ENCODE measurements around the gene MKNK1.

DNA sequence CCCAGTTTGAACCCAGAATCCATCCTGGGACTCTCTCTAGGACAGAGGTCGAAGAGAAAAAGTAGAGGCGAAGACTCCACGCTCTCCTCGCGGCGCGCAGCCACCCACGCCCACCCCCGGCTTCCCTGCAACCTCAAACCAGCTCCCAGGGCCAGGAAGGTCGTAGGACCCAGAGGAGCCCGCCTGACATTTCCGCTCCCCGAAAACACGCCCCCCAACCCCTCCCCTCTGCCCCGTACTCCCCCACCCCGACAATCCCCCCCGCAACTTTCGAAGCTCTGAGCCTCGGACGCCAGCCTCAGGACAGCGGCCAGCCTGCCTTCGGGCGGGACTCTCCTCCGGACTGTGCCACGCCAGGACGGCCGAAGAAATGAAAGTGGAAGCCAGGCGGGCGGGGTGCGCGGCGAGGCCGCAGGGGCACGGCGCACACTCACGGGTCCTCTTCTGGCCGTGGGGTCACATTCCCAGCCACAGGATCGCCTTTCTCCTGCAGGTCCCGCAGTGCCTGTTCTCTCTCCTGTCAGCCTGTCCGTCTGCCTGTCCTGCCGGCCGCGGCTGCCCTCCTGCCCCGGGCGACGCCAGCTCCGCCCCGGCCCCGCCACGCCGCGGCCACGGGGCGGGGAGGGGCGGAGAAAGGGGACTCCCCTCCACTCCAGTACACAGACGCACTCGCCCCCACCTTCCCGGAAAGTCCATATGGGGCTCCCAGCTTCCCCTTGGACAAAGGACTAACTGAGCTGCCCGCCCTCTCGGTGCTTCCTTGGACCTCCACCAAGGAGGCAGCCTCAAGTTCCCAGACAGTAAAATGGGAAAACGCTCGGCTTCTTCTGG, 12.4 kb upstream of the MKNK1 start, which contains the start of gene MOB3C:
- TF ChIP-seq ZNF280D (tag by site-specific recombination; IDR thresholded peaks at IDR 0.05), result no peak
- TF ChIP-seq ZNF423 (tag by site-specific recombination; IDR thresholded peaks at IDR 0.05), result no peak
- TF ChIP-seq CTCF (tag by site-specific recombination; IDR thresholded peaks at IDR 0.05), result no peak
- no peak for TF ChIP-seq KLF17 (tag by site-specific recombination; IDR thresholded peaks at IDR 0.05)
- no peak for TF ChIP-seq ZNF792 (tag by site-specific recombination; IDR thresholded peaks at IDR 0.05)
- TF ChIP-seq, protein P1, sequence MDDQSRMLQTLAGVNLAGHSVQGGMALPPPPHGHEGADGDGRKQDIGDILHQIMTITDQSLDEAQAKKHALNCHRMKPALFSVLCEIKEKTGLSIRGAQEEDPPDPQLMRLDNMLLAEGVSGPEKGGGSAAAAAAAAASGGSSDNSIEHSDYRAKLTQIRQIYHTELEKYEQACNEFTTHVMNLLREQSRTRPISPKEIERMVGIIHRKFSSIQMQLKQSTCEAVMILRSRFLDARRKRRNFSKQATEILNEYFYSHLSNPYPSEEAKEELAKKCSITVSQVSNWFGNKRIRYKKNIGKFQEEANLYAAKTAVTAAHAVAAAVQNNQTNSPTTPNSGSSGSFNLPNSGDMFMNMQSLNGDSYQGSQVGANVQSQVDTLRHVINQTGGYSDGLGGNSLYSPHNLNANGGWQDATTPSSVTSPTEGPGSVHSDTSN (CRISPR knock-in tag; IDR thresholded peaks at IDR 0.05), result no peak
- no peak for TF ChIP-seq ZNF549 (tag by site-specific recombination; IDR thresholded peaks at IDR 0.05)

Measured in HEK293 (cell line).